PFSK-1 (cell line): ENCODE measurements around the gene TCF3.

Experiments used
- POLR2AphosphoS5 ChIP-seq: IDR thresholded peaks from 2 replicates; pipeline ENCODE4 v1.6.1; 2012; ENCODE audit warnings: low read depth, mild to moderate bottlenecking, control low read depth, low read length, moderate library complexity
- REST ChIP-seq, 2 experiments: IDR thresholded peaks; 2 replicates each; pipeline versions ENCODE4 v1.6.1 to v1.8.0; 2011 to 2012; ENCODE audit warnings: low read depth in 2 of 2, low read length in 2 of 2, control low read depth in 1 of 2, inconsistent platforms in 1 of 2, mild to moderate bottlenecking in 1 of 2, moderate library complexity in 1 of 2; ENCODE audit not compliant: insufficient read depth in 1 of 2
- SIN3A ChIP-seq: IDR thresholded peaks from 2 replicates; pipeline ENCODE4 v1.6.1; 2012; ENCODE audit warnings: mild to moderate bottlenecking, low read length, moderate library complexity, borderline replicate concordance; ENCODE audit not compliant: insufficient read depth

GRCh38 chr19:1576242-1577089 lies 75.9 kb downstream of the TCF3 start:
- TF ChIP-seq POLR2AphosphoS5 (peak; percentile 10; the same call in 1 of the 2 replicates), REST (IDR thresholded peaks at IDR 0.05; ENCODE audit: insufficient read depth in 1 of 2, low read depth in 2 of 2, low read length in 2 of 2) (no peak), SIN3A (no peak)
